ENCODE measurements around the gene ACTRT2. TPM values are rescaled to one million over a fixed set of nuclear protein-coding genes. Genes with fewer than 3 reads are reported as not detected.

The ACTRT2 gene
- total and polyA plus RNA-seq, 2 of the 8 experiments (the other 6 are each of a cell fraction or from before 2014, with no cell fraction given) = not detected

GRCh38 chr1:3022976-3023375, 1.7 kb downstream of the ACTRT2 start (continued):
- TF ChIP-seq, protein P1, sequence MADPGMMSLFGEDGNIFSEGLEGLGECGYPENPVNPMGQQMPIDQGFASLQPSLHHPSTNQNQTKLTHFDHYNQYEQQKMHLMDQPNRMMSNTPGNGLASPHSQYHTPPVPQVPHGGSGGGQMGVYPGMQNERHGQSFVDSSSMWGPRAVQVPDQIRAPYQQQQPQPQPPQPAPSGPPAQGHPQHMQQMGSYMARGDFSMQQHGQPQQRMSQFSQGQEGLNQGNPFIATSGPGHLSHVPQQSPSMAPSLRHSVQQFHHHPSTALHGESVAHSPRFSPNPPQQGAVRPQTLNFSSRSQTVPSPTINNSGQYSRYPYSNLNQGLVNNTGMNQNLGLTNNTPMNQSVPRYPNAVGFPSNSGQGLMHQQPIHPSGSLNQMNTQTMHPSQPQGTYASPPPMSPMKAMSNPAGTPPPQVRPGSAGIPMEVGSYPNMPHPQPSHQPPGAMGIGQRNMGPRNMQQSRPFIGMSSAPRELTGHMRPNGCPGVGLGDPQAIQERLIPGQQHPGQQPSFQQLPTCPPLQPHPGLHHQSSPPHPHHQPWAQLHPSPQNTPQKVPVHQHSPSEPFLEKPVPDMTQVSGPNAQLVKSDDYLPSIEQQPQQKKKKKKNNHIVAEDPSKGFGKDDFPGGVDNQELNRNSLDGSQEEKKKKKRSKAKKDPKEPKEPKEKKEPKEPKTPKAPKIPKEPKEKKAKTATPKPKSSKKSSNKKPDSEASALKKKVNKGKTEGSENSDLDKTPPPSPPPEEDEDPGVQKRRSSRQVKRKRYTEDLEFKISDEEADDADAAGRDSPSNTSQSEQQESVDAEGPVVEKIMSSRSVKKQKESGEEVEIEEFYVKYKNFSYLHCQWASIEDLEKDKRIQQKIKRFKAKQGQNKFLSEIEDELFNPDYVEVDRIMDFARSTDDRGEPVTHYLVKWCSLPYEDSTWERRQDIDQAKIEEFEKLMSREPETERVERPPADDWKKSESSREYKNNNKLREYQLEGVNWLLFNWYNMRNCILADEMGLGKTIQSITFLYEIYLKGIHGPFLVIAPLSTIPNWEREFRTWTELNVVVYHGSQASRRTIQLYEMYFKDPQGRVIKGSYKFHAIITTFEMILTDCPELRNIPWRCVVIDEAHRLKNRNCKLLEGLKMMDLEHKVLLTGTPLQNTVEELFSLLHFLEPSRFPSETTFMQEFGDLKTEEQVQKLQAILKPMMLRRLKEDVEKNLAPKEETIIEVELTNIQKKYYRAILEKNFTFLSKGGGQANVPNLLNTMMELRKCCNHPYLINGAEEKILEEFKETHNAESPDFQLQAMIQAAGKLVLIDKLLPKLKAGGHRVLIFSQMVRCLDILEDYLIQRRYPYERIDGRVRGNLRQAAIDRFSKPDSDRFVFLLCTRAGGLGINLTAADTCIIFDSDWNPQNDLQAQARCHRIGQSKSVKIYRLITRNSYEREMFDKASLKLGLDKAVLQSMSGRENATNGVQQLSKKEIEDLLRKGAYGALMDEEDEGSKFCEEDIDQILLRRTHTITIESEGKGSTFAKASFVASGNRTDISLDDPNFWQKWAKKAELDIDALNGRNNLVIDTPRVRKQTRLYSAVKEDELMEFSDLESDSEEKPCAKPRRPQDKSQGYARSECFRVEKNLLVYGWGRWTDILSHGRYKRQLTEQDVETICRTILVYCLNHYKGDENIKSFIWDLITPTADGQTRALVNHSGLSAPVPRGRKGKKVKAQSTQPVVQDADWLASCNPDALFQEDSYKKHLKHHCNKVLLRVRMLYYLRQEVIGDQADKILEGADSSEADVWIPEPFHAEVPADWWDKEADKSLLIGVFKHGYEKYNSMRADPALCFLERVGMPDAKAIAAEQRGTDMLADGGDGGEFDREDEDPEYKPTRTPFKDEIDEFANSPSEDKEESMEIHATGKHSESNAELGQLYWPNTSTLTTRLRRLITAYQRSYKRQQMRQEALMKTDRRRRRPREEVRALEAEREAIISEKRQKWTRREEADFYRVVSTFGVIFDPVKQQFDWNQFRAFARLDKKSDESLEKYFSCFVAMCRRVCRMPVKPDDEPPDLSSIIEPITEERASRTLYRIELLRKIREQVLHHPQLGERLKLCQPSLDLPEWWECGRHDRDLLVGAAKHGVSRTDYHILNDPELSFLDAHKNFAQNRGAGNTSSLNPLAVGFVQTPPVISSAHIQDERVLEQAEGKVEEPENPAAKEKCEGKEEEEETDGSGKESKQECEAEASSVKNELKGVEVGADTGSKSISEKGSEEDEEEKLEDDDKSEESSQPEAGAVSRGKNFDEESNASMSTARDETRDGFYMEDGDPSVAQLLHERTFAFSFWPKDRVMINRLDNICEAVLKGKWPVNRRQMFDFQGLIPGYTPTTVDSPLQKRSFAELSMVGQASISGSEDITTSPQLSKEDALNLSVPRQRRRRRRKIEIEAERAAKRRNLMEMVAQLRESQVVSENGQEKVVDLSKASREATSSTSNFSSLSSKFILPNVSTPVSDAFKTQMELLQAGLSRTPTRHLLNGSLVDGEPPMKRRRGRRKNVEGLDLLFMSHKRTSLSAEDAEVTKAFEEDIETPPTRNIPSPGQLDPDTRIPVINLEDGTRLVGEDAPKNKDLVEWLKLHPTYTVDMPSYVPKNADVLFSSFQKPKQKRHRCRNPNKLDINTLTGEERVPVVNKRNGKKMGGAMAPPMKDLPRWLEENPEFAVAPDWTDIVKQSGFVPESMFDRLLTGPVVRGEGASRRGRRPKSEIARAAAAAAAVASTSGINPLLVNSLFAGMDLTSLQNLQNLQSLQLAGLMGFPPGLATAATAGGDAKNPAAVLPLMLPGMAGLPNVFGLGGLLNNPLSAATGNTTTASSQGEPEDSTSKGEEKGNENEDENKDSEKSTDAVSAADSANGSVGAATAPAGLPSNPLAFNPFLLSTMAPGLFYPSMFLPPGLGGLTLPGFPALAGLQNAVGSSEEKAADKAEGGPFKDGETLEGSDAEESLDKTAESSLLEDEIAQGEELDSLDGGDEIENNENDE (IDR thresholded peaks at IDR 0.05; ENCODE audit: insufficient replicate concordance, low read length) = no peak
- no peak for TF ChIP-seq SIRT6 (IDR thresholded peaks at IDR 0.05; ENCODE audit: low read length)
- no peak for TF ChIP-seq SP2 (IDR thresholded peaks at IDR 0.05; ENCODE audit: low read length)
- no peak for TF ChIP-seq HDAC6 (IDR thresholded peaks at IDR 0.05; ENCODE audit: low read depth, low read length)
- TF ChIP-seq TBP (IDR thresholded peaks at IDR 0.05; ENCODE audit: low read depth, low read length) = no peak
- no peak for TF ChIP-seq NANOG (IDR thresholded peaks at IDR 0.05; ENCODE audit: insufficient read depth, low read depth, low read length, poor library complexity, severe bottlenecking)
- TF ChIP-seq, protein P2, sequence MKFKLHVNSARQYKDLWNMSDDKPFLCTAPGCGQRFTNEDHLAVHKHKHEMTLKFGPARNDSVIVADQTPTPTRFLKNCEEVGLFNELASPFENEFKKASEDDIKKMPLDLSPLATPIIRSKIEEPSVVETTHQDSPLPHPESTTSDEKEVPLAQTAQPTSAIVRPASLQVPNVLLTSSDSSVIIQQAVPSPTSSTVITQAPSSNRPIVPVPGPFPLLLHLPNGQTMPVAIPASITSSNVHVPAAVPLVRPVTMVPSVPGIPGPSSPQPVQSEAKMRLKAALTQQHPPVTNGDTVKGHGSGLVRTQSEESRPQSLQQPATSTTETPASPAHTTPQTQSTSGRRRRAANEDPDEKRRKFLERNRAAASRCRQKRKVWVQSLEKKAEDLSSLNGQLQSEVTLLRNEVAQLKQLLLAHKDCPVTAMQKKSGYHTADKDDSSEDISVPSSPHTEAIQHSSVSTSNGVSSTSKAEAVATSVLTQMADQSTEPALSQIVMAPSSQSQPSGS (IDR thresholded peaks at IDR 0.05; ENCODE audit: low read length) = no peak
- TF ChIP-seq EZH2 (IDR thresholded peaks at IDR 0.05; ENCODE audit: low read depth, low read length, severe bottlenecking) = no peak
- no peak for TF ChIP-seq CBX8 (IDR thresholded peaks at IDR 0.05; ENCODE audit: borderline replicate concordance, low read depth, low read length)
- no peak for TF ChIP-seq TAF7 (optimal IDR thresholded peaks at IDR 0.05; ENCODE audit: borderline replicate concordance, low read depth, low read length)

Measured in H1 (cell line).